AG10803 (cell line): ENCODE results near the gene RAPGEF5.

ENCODE experiments used
- DNase-seq: peaks from one replicate; pipeline ENCODE4 v3.0.0; 2010; ENCODE audit warnings: low read depth
- H3K4me3 ChIP-seq: 2 replicates; pipeline ENCODE4 v1.5.1; 2011; ENCODE audit warnings: mild to moderate bottlenecking, low read length, control low read depth
- TF ChIP-seq, protein P1 (sequence below): conservative IDR thresholded peaks from 2 replicates; pipeline ENCODE4 v1.5.1; 2011; ENCODE audit warnings: mild to moderate bottlenecking, low read length, control low read depth, inconsistent platforms

The RAPGEF5 gene

DNA sequence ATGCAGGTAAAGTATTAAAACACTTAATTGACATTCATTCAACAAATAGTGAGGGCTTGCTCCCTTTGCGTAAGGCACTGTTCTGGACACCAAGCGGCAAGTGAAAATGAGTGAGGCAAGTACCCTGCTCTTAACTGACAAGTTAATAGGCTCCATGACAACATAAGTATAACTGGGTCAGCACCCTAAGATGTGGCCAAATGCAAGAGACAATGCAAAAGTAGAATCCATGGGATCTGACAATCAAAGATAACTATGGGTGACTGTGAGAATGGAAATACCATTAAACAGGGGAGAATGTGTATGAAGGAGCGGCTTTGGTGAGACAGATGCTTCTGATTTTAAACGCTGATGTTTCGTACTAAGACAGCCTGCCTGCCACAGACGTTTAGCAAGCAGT lies 160.5 kb downstream of the RAPGEF5 start:
- no peak for DNase-seq
- TF ChIP-seq, protein P1, sequence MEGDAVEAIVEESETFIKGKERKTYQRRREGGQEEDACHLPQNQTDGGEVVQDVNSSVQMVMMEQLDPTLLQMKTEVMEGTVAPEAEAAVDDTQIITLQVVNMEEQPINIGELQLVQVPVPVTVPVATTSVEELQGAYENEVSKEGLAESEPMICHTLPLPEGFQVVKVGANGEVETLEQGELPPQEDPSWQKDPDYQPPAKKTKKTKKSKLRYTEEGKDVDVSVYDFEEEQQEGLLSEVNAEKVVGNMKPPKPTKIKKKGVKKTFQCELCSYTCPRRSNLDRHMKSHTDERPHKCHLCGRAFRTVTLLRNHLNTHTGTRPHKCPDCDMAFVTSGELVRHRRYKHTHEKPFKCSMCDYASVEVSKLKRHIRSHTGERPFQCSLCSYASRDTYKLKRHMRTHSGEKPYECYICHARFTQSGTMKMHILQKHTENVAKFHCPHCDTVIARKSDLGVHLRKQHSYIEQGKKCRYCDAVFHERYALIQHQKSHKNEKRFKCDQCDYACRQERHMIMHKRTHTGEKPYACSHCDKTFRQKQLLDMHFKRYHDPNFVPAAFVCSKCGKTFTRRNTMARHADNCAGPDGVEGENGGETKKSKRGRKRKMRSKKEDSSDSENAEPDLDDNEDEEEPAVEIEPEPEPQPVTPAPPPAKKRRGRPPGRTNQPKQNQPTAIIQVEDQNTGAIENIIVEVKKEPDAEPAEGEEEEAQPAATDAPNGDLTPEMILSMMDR, result no peak
- no peak overlapping the region for H3K4me3 ChIP-seq

DNA sequence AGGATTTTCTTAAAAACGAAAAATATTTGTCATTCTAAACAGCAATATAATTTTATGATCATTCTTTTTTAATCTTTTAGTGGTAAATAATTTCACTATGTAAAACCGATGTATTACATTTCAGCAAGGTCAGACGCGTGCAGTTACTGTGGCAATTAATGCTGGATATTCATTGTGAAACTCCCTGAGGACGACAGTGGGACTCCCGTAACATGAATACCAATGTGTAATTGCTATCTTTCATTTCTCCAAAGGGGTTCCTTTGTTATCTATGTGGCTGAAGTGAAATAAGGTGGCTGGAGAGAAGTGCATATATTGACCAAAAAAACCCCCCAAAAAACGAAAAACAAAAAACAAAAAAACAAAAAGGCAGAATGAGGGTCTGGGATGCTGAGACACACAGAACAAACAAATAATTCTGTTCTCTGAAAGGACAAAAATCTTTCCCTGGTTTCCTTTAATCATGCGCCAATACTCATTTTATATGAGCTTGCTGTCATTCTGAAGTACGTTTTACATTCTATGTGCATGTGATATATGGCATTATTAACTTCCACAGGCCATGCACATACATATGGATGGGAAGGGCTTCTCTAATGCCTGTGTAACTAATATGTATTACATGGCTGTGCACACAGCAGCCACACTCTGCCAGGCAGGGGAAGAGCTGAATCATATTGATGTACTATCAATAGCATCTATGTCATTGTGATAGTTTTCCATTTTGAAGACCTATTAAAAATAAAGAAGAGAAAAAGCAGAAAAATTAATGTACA lies 161.4 kb downstream of the RAPGEF5 start:
- TF ChIP-seq, protein P1, result no peak
- DNase-seq, result no peak
- H3K4me3 ChIP-seq, result no peak overlapping the region

DNA sequence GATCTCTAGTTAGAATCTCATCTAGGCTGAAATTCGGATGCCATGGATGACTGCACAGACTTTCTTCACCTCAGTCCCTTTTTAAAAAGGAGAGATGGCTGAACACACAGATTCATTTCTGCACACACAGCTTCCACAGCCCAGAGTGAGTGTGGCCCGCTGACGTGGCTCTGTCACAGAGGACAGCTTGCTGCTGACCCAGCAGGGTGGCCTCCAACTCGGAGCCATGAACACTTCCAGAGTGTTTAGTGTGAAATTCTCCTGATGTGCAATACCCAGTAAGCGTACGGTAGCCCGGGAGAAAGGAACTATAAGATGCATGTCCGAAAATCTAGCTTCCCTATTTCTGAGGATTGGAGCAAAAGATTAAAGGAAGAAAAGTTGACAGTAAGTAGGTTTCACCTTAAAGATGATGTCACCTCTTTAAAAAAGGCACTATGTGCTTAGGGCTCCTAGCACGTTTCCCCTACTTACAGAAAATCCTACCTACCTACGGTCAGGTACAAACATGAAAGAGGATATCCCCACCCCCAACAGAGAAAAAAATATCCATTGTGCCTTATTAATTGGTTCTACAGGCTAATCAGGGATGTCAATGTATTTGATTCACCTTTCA lies 162.2 kb downstream of the RAPGEF5 start:
- no peak for DNase-seq
- H3K4me3 ChIP-seq, result no peak overlapping the region
- TF ChIP-seq, protein P1, result no peak

DNA sequence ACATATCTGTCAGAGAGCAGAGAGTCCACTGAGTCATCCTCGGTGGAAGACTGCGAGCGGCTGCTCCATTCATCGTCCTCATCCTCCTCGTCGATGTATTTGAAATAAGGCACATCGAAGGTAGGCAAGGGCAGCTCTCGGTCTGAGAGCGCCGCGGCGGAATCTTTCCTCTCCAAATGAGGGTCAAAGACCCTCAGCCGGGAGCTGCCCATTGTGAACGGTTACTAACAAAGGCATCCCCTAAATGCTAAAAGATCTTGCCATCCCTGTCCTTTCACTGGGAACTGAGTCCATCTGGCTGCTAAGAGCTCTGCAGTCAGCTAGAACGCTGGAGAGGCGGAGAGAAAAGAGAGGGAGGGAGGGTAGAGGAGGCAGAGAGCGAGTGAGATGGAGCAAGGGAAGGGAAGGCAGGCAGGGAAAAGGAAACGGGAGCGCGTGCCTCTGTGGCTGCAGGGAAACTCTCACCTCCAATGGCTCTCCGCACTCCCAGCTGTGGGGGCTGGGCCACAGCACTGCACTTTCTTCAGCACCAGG lies 163.4 kb downstream of the RAPGEF5 start:
- peak overlapping the region; percentile 42 for H3K4me3 ChIP-seq
- peak; percentile 40 for DNase-seq
- TF ChIP-seq, protein P1, result no peak

GRCh38 chr7:22192801-22193200 lies 164.2 kb downstream of the RAPGEF5 start:
- TF ChIP-seq, protein P1, result no peak
- DNase-seq, result no peak
- H3K4me3 ChIP-seq, result no peak overlapping the region

- DNase-seq, result no peak
- TF ChIP-seq, protein P1, result no peak
- H3K4me3 ChIP-seq, result no peak overlapping the region
These were observed 166.2 kb downstream of the RAPGEF5 start for GRCh38 chr7:22190736-22191135.

- no peak overlapping the region for H3K4me3 ChIP-seq
- TF ChIP-seq, protein P1, result no peak
- no peak for DNase-seq
These were observed 167.2 kb downstream of the RAPGEF5 start for GRCh38 chr7:22189741-22190140.
